Trophoblast cell (in vitro differentiated cells and primary cell): Measurements from ENCODE around the gene FKBP3.
"Not testable (repeated sequence)": the region's sequence is repeated elsewhere in the genome, so short reads cannot be mapped to it uniquely, and the experiment has no call there.

Experiments used
- DNase-seq, 2 donors: peaks; one replicate each; pipeline ENCODE4 v3.0.0-alpha.2; 2016
- H2AFZ ChIP-seq: 2 replicates; pipeline ENCODE4 v1.6.1; 2013; ENCODE audit warnings: low read length, moderate library complexity, mild to moderate bottlenecking; ENCODE audit not compliant: insufficient read depth, poor library complexity
- H2AK5ac ChIP-seq: 2 replicates; pipeline ENCODE4 v1.6.1; 2013; ENCODE audit warnings: mild to moderate bottlenecking, low read length
- H2BK120ac ChIP-seq: 2 replicates; pipeline ENCODE4 v1.6.1; 2013; ENCODE audit warnings: low read length, mild to moderate bottlenecking, moderate library complexity; ENCODE audit not compliant: insufficient read depth, poor library complexity
- H2BK12ac ChIP-seq: 2 replicates; pipeline ENCODE4 v1.6.1; 2013; ENCODE audit warnings: mild to moderate bottlenecking, low read length, moderate library complexity
- H2BK5ac ChIP-seq: 2 replicates; pipeline ENCODE4 v1.6.1; 2013; ENCODE audit warnings: low read length, low read depth, moderate library complexity, mild to moderate bottlenecking; ENCODE audit not compliant: poor library complexity
- H3K14ac ChIP-seq: 2 replicates; pipeline ENCODE4 v1.6.1; 2013; ENCODE audit warnings: mild to moderate bottlenecking, low read length
- H3K18ac ChIP-seq: 2 replicates; pipeline ENCODE4 v1.6.1; 2013; ENCODE audit warnings: mild to moderate bottlenecking, low read length
- H3K23ac ChIP-seq: 2 replicates; pipeline ENCODE4 v1.6.1; 2013; ENCODE audit warnings: low read length
- H3K27ac ChIP-seq: 2 replicates; pipeline ENCODE4 v1.5.1; 2013; ENCODE audit warnings: low read depth, mild to moderate bottlenecking, inconsistent platforms, low read length, moderate library complexity
- H3K27me3 ChIP-seq: 2 replicates; pipeline ENCODE4 v1.6.1; 2013; ENCODE audit warnings: inconsistent platforms, mild to moderate bottlenecking, low read length, moderate library complexity; ENCODE audit not compliant: insufficient read depth
- H3K36me3 ChIP-seq, 2 experiments: 1 replicate in 1 of 2; 2 replicates in 1 of 2; pipeline ENCODE4 v1.6.1; 2013; ENCODE audit warnings: low read length in 2 of 2, mild to moderate bottlenecking in 2 of 2, moderate library complexity in 1 of 2; ENCODE audit not compliant: insufficient read depth in 2 of 2, control insufficient read depth in 1 of 2
- H3K4ac ChIP-seq: 2 replicates; pipeline ENCODE4 v1.6.1; 2013; ENCODE audit warnings: low read depth, mild to moderate bottlenecking, low read length, moderate library complexity
- H3K4me1 ChIP-seq, 2 experiments: 1 replicate in 1 of 2; 2 replicates in 1 of 2; pipeline ENCODE4 v1.6.1; 2013; ENCODE audit warnings: low read length in 2 of 2, mild to moderate bottlenecking in 2 of 2, moderate library complexity in 1 of 2; ENCODE audit not compliant: insufficient read depth in 2 of 2, control insufficient read depth in 1 of 2
- H3K4me2 ChIP-seq: 2 replicates; pipeline ENCODE4 v1.6.1; 2013; ENCODE audit warnings: inconsistent platforms, mild to moderate bottlenecking, low read length, moderate library complexity
- H3K4me3 ChIP-seq: 2 replicates; pipeline ENCODE4 v1.5.1; 2013; ENCODE audit warnings: mild to moderate bottlenecking, low read depth, low read length, inconsistent platforms
- H3K79me1 ChIP-seq: one replicate; pipeline ENCODE4 v1.6.1; 2013; ENCODE audit warnings: low read length
- H3K79me2 ChIP-seq: 2 replicates; pipeline ENCODE4 v1.6.1; 2013; ENCODE audit warnings: low read length, mild to moderate bottlenecking; ENCODE audit not compliant: control insufficient read depth, insufficient read depth, poor library complexity
- H3K9ac ChIP-seq: 2 replicates; pipeline ENCODE4 v1.6.1; 2013; ENCODE audit warnings: mild to moderate bottlenecking, low read length
- H3K9me3 ChIP-seq: 2 replicates; pipeline ENCODE4 v1.6.1; 2013; ENCODE audit warnings: low read depth, mild to moderate bottlenecking, control low read depth, inconsistent platforms, low read length; ENCODE audit not compliant: insufficient read depth
- H4K12ac ChIP-seq: 2 replicates; pipeline ENCODE4 v1.6.1; 2013; ENCODE audit warnings: low read depth, mild to moderate bottlenecking, low read length, moderate library complexity
- H4K8ac ChIP-seq: 2 replicates; pipeline ENCODE4 v1.6.1; 2013; ENCODE audit warnings: low read depth, mild to moderate bottlenecking, low read length, moderate library complexity
- H4K91ac ChIP-seq: one replicate; pipeline ENCODE4 v1.6.1; 2013; ENCODE audit warnings: low read depth, mild to moderate bottlenecking, low read length, moderate library complexity
- WGBS: extraction: QIAGEN DNeasy Blood & Tissue Kit; methylation state at CpG from one replicate; pipeline ENCODE4 v1.1.7; 2013; ENCODE audit warnings: missing lambda C conversion rate; ENCODE audit not compliant: insufficient read length, insufficient coverage; ENCODE audit errors: extremely low coverage; 5-methylcytosine and 5-hydroxymethylcytosine counted together

Gene FKBP3

GRCh38 chr14:45145214-45145613 is 10.9 kb upstream of the FKBP3 start:
- Histone ChIP-seq H2BK5ac (no peak overlapping the region), H3K18ac (peak overlapping the region; percentile 25), H3K4me2 (no peak overlapping the region), H3K23ac (no peak overlapping the region), H4K91ac (no peak overlapping the region), H4K12ac (no peak overlapping the region), H2BK12ac (no peak overlapping the region), H3K27me3 (no peaks in the 10 kb centered on the region), H3K79me1 (no peaks in the 10 kb centered on the region), H2BK120ac (no peak overlapping the region), H3K9ac (no peak overlapping the region), H4K8ac (no peak overlapping the region), H3K4me1 (no peaks in the 10 kb centered on the region), H3K9me3 (peaks cover 2% of the 10 kb centered on the region), H3K14ac (no peak overlapping the region), H3K79me2 (no peaks in the 10 kb centered on the region), H3K4me3 (no peak overlapping the region), H3K4ac (no peak overlapping the region), H3K27ac (no peak overlapping the region), H3K36me3 (peaks cover 0 to 5% of the 10 kb centered on the region in 2 experiments), H2AFZ (no peak overlapping the region), H2AK5ac (no peak overlapping the region)
- WGBS: no CpG with 5 or more reads among the region's 3 CpGs
- DNase-seq: no peak

GRCh38 chr14:45144658-45145057 is 10.4 kb upstream of the FKBP3 start:
- no peak overlapping the region for H3K9ac ChIP-seq
- no peak overlapping the region for H3K27ac ChIP-seq
- H3K4me3 ChIP-seq: no peak overlapping the region
- peaks cover 0 to under 1% of the 10 kb centered on the region in 2 experiments for H3K4me1 ChIP-seq
- no peak overlapping the region for H2AK5ac ChIP-seq
- no peak overlapping the region for H2BK120ac ChIP-seq
- H4K8ac ChIP-seq: no peak overlapping the region
- H3K18ac ChIP-seq: no peak overlapping the region
- no peak overlapping the region for H3K4me2 ChIP-seq
- peaks cover 2% of the 10 kb centered on the region for H3K9me3 ChIP-seq
- H2BK5ac ChIP-seq: no peak overlapping the region
- no peak overlapping the region for H2BK12ac ChIP-seq
- no peaks in the 10 kb centered on the region for H3K27me3 ChIP-seq
- no peak overlapping the region for H4K12ac ChIP-seq
- no peak for DNase-seq
- no peaks in the 10 kb centered on the region for H3K79me2 ChIP-seq
- H3K4ac ChIP-seq: peak overlapping the region; percentile 58
- peaks cover 0 to 5% of the 10 kb centered on the region in 2 experiments for H3K36me3 ChIP-seq
- no peak overlapping the region for H3K23ac ChIP-seq
- H3K14ac ChIP-seq: no peak overlapping the region
- H2AFZ ChIP-seq: no peak overlapping the region
- H4K91ac ChIP-seq: no peak overlapping the region
- no peaks in the 10 kb centered on the region for H3K79me1 ChIP-seq

DNA sequence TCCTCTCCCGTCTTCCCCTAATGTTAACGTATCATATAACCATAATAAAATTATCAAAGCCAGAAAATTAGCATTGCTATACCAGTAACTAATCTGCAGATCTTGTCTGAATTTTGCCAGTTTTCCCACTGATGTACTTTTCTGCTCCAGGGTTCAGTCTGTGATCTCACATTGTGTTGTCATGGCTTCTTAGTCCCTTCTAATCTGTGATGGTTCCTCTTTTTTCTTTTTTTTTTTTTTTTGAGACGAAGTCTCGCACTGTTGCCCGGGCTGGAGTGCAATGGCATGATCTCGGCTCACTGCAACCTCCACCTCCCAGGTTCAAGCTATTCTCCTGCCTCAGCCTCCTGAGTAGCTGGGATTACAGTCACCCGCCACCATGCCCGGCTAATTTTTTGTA is 7.8 kb upstream of the FKBP3 start:
- H2AK5ac ChIP-seq, H3K36me3 ChIP-seq, H3K79me1 ChIP-seq, H3K18ac ChIP-seq, H3K9ac ChIP-seq, H3K14ac ChIP-seq, H2BK12ac ChIP-seq, H2BK5ac ChIP-seq, H4K91ac ChIP-seq, H3K23ac ChIP-seq, H2AFZ ChIP-seq, H4K12ac ChIP-seq, H2BK120ac ChIP-seq, H3K4me3 ChIP-seq, H3K4me2 ChIP-seq, H4K8ac ChIP-seq, H3K9me3 ChIP-seq, DNase-seq, H3K4ac ChIP-seq, H3K79me2 ChIP-seq, H3K4me1 ChIP-seq, H3K27ac ChIP-seq, H3K27me3 ChIP-seq: not testable (repeated sequence)
- WGBS: no CpG with 5 or more reads among the region's 8 CpGs

GRCh38 chr14:45140661-45141187 is 6.4 kb upstream of the FKBP3 start:
- Histone ChIP-seq H2AFZ (no peak overlapping the region), H4K8ac (no peak overlapping the region), H3K36me3 (peaks cover 0 to 5% of the 10 kb centered on the region in 2 experiments), H3K23ac (no peak overlapping the region), H4K12ac (no peak overlapping the region), H3K79me1 (peaks cover 1% of the 10 kb centered on the region), H2BK5ac (no peak overlapping the region), H4K91ac (no peak overlapping the region), H2BK120ac (no peak overlapping the region), H3K4me1 (peaks cover 0 to 2% of the 10 kb centered on the region in 2 experiments), H3K4ac (no peak overlapping the region), H2BK12ac (no peak overlapping the region), H3K4me3 (no peak overlapping the region), H3K27ac (no peak overlapping the region), H3K79me2 (no peaks in the 10 kb centered on the region), H3K9me3 (no peaks in the 10 kb centered on the region), H2AK5ac (no peak overlapping the region), H3K18ac (no peak overlapping the region), H3K14ac (no peak overlapping the region), H3K27me3 (no peaks in the 10 kb centered on the region), H3K9ac (no peak overlapping the region), H3K4me2 (no peak overlapping the region)
- no CpG with 5 or more reads among the region's 6 CpGs for WGBS
- no peak for DNase-seq
